ENCODE results near the gene CDH16. TPM values are rescaled to one million over a fixed set of nuclear protein-coding genes. Genes with fewer than 3 reads are reported as not detected.
"Not testable (repeated sequence)": the region's sequence is repeated elsewhere in the genome, so short reads cannot be mapped to it uniquely, and the experiment has no call there.

CDH16 gene
- total RNA-seq, 1 experiment from 2014 or later = not detected

GRCh38 chr16:66949472-66949871 is 30.8 kb upstream of the CDH16 start:
- peaks cover 3% of the 10 kb centered on the region; the same call in 1 of the 2 replicates for H3K4me1 ChIP-seq (ENCODE audit: low read length)
- no peaks in the 10 kb centered on the region for H3K36me3 ChIP-seq (ENCODE audit: insufficient read depth, low read length)
- H3K9me2 ChIP-seq (replicated peaks; ENCODE audit: insufficient read depth, low read length) = no peaks in the 10 kb centered on the region
- no peak overlapping the region for H3K9ac ChIP-seq (ENCODE audit: low read length)
- H3K27ac ChIP-seq (ENCODE audit: low read length) = no peak overlapping the region
- H3K9me3 ChIP-seq (ENCODE audit: low read length) = no peaks in the 10 kb centered on the region
- no peaks in the 10 kb centered on the region for H3K79me2 ChIP-seq (ENCODE audit: low read length)
- no peak overlapping the region for H3K4me2 ChIP-seq (ENCODE audit: low read depth, low read length, poor library complexity, severe bottlenecking)
- no peaks in the 10 kb centered on the region for H3K27me3 ChIP-seq (ENCODE audit: low read length)
- H4K20me1 ChIP-seq (ENCODE audit: insufficient read depth, low read depth, low read length) = no peaks in the 10 kb centered on the region
- H3K4me3 ChIP-seq (ENCODE audit: low read length) = no peak overlapping the region
- DNase-seq = no peak
- H2AFZ ChIP-seq (ENCODE audit: low read length) = no peak overlapping the region

- Histone ChIP-seq H3K4me2 (ENCODE audit: low read depth, low read length, poor library complexity, severe bottlenecking) (no peak overlapping the region), H3K9me2 (replicated peaks; ENCODE audit: insufficient read depth, low read length) (no peaks in the 10 kb centered on the region), H2AFZ (ENCODE audit: low read length) (no peak overlapping the region), H3K36me3 (ENCODE audit: insufficient read depth, low read length) (no peaks in the 10 kb centered on the region), H3K9ac (ENCODE audit: low read length) (no peak overlapping the region), H3K9me3 (ENCODE audit: low read length) (no peaks in the 10 kb centered on the region), H3K4me3 (ENCODE audit: low read length) (no peak overlapping the region), H3K79me2 (ENCODE audit: low read length) (no peaks in the 10 kb centered on the region), H4K20me1 (ENCODE audit: insufficient read depth, low read depth, low read length) (no peaks in the 10 kb centered on the region), H3K27me3 (ENCODE audit: low read length) (no peaks in the 10 kb centered on the region), H3K27ac (ENCODE audit: low read length) (no peak overlapping the region), H3K4me1 (ENCODE audit: low read length) (peaks cover 3% of the 10 kb centered on the region; the same call in 1 of the 2 replicates)
- no peak for DNase-seq
Observed at GRCh38 chr16:66948837-66949225, 30.1 kb upstream of the CDH16 start.

- H3K4me2 ChIP-seq (ENCODE audit: low read depth, low read length, poor library complexity, severe bottlenecking) = peak overlapping the region; percentile 47
- no peaks in the 10 kb centered on the region for H3K27me3 ChIP-seq (ENCODE audit: low read length)
- H3K9me3 ChIP-seq (ENCODE audit: low read length) = no peaks in the 10 kb centered on the region
- peaks cover 3% of the 10 kb centered on the region; the same call in 1 of the 2 replicates for H3K4me1 ChIP-seq (ENCODE audit: low read length)
- no peaks in the 10 kb centered on the region for H3K79me2 ChIP-seq (ENCODE audit: low read length)
- no peak for DNase-seq
- H3K9me2 ChIP-seq (replicated peaks; ENCODE audit: insufficient read depth, low read length) = no peaks in the 10 kb centered on the region
- no peak overlapping the region for H3K27ac ChIP-seq (ENCODE audit: low read length)
- no peak overlapping the region for H3K9ac ChIP-seq (ENCODE audit: low read length)
- no peak overlapping the region for H2AFZ ChIP-seq (ENCODE audit: low read length)
- peak overlapping the region; percentile 39; the same call in 1 of the 2 replicates for H3K4me3 ChIP-seq (ENCODE audit: low read length)
- no peaks in the 10 kb centered on the region for H3K36me3 ChIP-seq (ENCODE audit: insufficient read depth, low read length)
- no peaks in the 10 kb centered on the region for H4K20me1 ChIP-seq (ENCODE audit: insufficient read depth, low read depth, low read length)
Observed at GRCh38 chr16:66948134-66948836, 29.6 kb upstream of the CDH16 start.

GRCh38 chr16:66947302-66948065 is 28.8 kb upstream of the CDH16 start:
- Histone ChIP-seq H3K9ac (ENCODE audit: low read length) (no peak overlapping the region), H3K9me2 (replicated peaks; ENCODE audit: insufficient read depth, low read length) (no peaks in the 10 kb centered on the region), H3K4me2 (ENCODE audit: low read depth, low read length, poor library complexity, severe bottlenecking) (peak overlapping the region; percentile 47), H3K27ac (ENCODE audit: low read length) (no peak overlapping the region), H3K36me3 (ENCODE audit: insufficient read depth, low read length) (no peaks in the 10 kb centered on the region), H4K20me1 (ENCODE audit: insufficient read depth, low read depth, low read length) (no peaks in the 10 kb centered on the region), H3K79me2 (ENCODE audit: low read length) (no peaks in the 10 kb centered on the region), H3K9me3 (ENCODE audit: low read length) (no peaks in the 10 kb centered on the region), H3K4me1 (ENCODE audit: low read length) (peaks cover 3% of the 10 kb centered on the region; the same call in 1 of the 2 replicates), H2AFZ (ENCODE audit: low read length) (no peak overlapping the region), H3K27me3 (ENCODE audit: low read length) (no peaks in the 10 kb centered on the region), H3K4me3 (ENCODE audit: low read length) (peak overlapping the region; percentile 39; the same call in 1 of the 2 replicates)
- DNase-seq = peak; percentile 93

- DNase-seq = no peak
- Histone ChIP-seq H3K9me3 (ENCODE audit: low read length) (no peaks in the 10 kb centered on the region), H2AFZ (ENCODE audit: low read length) (no peak overlapping the region), H3K79me2 (ENCODE audit: low read length) (no peaks in the 10 kb centered on the region), H3K36me3 (ENCODE audit: insufficient read depth, low read length) (no peaks in the 10 kb centered on the region), H4K20me1 (ENCODE audit: insufficient read depth, low read depth, low read length) (no peaks in the 10 kb centered on the region), H3K4me2 (ENCODE audit: low read depth, low read length, poor library complexity, severe bottlenecking) (no peak overlapping the region), H3K9ac (ENCODE audit: low read length) (no peak overlapping the region), H3K9me2 (replicated peaks; ENCODE audit: insufficient read depth, low read length) (no peaks in the 10 kb centered on the region), H3K4me1 (ENCODE audit: low read length) (peaks cover 3% of the 10 kb centered on the region; the same call in 1 of the 2 replicates), H3K27me3 (ENCODE audit: low read length) (no peaks in the 10 kb centered on the region), H3K27ac (ENCODE audit: low read length) (no peak overlapping the region), H3K4me3 (ENCODE audit: low read length) (no peak overlapping the region)
Observed at GRCh38 chr16:66946974-66947301, 28.3 kb upstream of the CDH16 start.

DNA sequence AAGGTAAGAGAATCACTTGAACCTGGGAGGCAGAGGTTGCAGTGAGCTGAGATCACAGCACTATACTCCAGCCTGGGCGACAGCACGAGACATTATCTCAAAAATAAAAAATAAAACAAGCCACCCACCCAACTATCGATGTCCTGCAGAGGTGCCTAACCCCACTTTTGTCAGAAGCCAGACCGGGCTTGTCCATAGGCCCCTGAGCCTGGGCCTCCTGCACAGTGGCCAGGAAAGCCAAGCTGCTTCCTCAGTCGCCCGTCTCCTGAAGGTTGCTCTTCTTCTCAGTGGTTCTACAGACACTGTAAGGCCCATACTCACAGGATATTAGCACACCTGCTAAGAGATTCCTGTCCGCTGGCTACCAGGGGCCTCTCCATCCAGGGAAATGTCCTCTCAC is 27.9 kb upstream of the CDH16 start:
- no peaks in the 10 kb centered on the region for H4K20me1 ChIP-seq (ENCODE audit: insufficient read depth, low read depth, low read length)
- H3K9me3 ChIP-seq (ENCODE audit: low read length) = no peaks in the 10 kb centered on the region
- no peaks in the 10 kb centered on the region for H3K36me3 ChIP-seq (ENCODE audit: insufficient read depth, low read length)
- no peak overlapping the region for H3K9ac ChIP-seq (ENCODE audit: low read length)
- no peak overlapping the region for H3K4me3 ChIP-seq (ENCODE audit: low read length)
- DNase-seq = no peak
- H3K27me3 ChIP-seq (ENCODE audit: low read length) = no peaks in the 10 kb centered on the region
- H3K4me1 ChIP-seq (ENCODE audit: low read length) = peaks cover 3% of the 10 kb centered on the region; the same call in 1 of the 2 replicates
- no peaks in the 10 kb centered on the region for H3K79me2 ChIP-seq (ENCODE audit: low read length)
- no peak overlapping the region for H3K27ac ChIP-seq (ENCODE audit: low read length)
- no peak overlapping the region for H3K4me2 ChIP-seq (ENCODE audit: low read depth, low read length, poor library complexity, severe bottlenecking)
- H2AFZ ChIP-seq (ENCODE audit: low read length) = no peak overlapping the region
- no peaks in the 10 kb centered on the region for H3K9me2 ChIP-seq (replicated peaks; ENCODE audit: insufficient read depth, low read length)

GRCh38 chr16:66945939-66946338 is 27.3 kb upstream of the CDH16 start:
- no peak overlapping the region for H3K4me3 ChIP-seq (ENCODE audit: low read length)
- no peak overlapping the region for H3K9ac ChIP-seq (ENCODE audit: low read length)
- no peaks in the 10 kb centered on the region for H3K9me3 ChIP-seq (ENCODE audit: low read length)
- H3K9me2 ChIP-seq (replicated peaks; ENCODE audit: insufficient read depth, low read length) = no peaks in the 10 kb centered on the region
- DNase-seq = no peak
- no peak overlapping the region for H3K27ac ChIP-seq (ENCODE audit: low read length)
- H3K27me3 ChIP-seq (ENCODE audit: low read length) = no peaks in the 10 kb centered on the region
- H3K36me3 ChIP-seq (ENCODE audit: insufficient read depth, low read length) = no peaks in the 10 kb centered on the region
- H3K79me2 ChIP-seq (ENCODE audit: low read length) = no peaks in the 10 kb centered on the region
- no peak overlapping the region for H2AFZ ChIP-seq (ENCODE audit: low read length)
- peaks cover 3% of the 10 kb centered on the region; the same call in 1 of the 2 replicates for H3K4me1 ChIP-seq (ENCODE audit: low read length)
- no peaks in the 10 kb centered on the region for H4K20me1 ChIP-seq (ENCODE audit: insufficient read depth, low read depth, low read length)
- H3K4me2 ChIP-seq (ENCODE audit: low read depth, low read length, poor library complexity, severe bottlenecking) = no peak overlapping the region

DNA sequence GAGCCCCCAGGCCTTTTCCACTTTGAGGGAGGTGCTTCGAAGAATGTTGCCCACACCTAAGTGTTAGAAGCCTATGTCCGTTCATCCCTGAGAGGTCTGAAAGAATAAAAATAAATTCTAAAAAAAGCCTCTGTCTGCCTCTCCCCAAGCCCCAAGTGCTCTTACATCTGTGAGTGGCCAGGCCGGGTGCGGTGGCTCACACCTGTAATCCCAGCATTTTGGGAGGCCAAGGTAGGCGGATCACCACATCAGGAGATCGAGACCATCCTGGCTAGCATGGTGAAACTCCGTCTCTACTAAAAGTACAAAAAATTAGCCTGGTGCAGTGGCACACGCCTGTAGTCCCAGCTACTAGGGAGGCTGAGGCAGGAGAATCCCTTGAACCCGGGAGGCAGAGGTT is 26.3 kb upstream of the CDH16 start:
- not testable (repeated sequence) for H2AFZ ChIP-seq (ENCODE audit: low read length); H3K27me3 ChIP-seq (ENCODE audit: low read length); DNase-seq; H3K9me2 ChIP-seq (replicated peaks; ENCODE audit: insufficient read depth, low read length); H3K4me3 ChIP-seq (ENCODE audit: low read length); H3K4me2 ChIP-seq (ENCODE audit: low read depth, low read length, poor library complexity, severe bottlenecking); H3K27ac ChIP-seq (ENCODE audit: low read length); H3K9ac ChIP-seq (ENCODE audit: low read length); H3K9me3 ChIP-seq (ENCODE audit: low read length); H3K36me3 ChIP-seq (ENCODE audit: insufficient read depth, low read length); H3K4me1 ChIP-seq (ENCODE audit: low read length); H4K20me1 ChIP-seq (ENCODE audit: insufficient read depth, low read depth, low read length); H3K79me2 ChIP-seq (ENCODE audit: low read length)
